Type B pancreatic cell (in vitro differentiated cells): Measurements from ENCODE around the gene RNASEH2B. TPM values are rescaled to one million over a fixed set of nuclear protein-coding genes. Genes with fewer than 3 reads are reported as not detected.
A peak's percentile ranks its signal among the peaks of the same experiment; 100 is the strongest.

Source experiments
- DNase-seq: peaks from one replicate; pipeline ENCODE4 v3.0.0; 2021; ENCODE audit warnings: mixed read lengths; ENCODE audit not compliant: unreplicated experiment; ENCODE audit errors: extremely low spot score
- H3K27ac Mint-ChIP-seq: 2 replicates; pipeline ENCODE4 v1.8.0; 2021; ENCODE audit warnings: mild to moderate bottlenecking, mixed read lengths
- H3K27me3 Mint-ChIP-seq: 2 replicates; pipeline ENCODE4 v1.8.0; 2021; ENCODE audit warnings: mixed read lengths
- H3K36me3 Mint-ChIP-seq: 2 replicates; pipeline ENCODE4 v1.8.0; 2021; ENCODE audit warnings: mixed read lengths
- H3K4me1 Mint-ChIP-seq: one replicate; pipeline ENCODE4 v1.8.0; 2021; ENCODE audit warnings: mixed read lengths; ENCODE audit not compliant: unreplicated experiment
- H3K4me3 Mint-ChIP-seq: 2 replicates; pipeline ENCODE4 v1.8.0; 2021; ENCODE audit warnings: mild to moderate bottlenecking, mixed read lengths
- H3K9me3 Mint-ChIP-seq: 2 replicates; pipeline ENCODE4 v1.8.0; 2021; ENCODE audit warnings: mixed read lengths
- long read RNA-seq: library from polyadenylated mRNA; unstranded; transcript quantifications from one replicate; pipeline ENCODE4 v2.0.0, GENCODE V29; 2020
- total RNA-seq: library from RNA; stranded (reverse); gene quantifications from 2 replicates; pipeline ENCODE4 v1.2.1, GENCODE V29; 2021; ENCODE audit warnings: low replicate concordance
- TF ChIP-seq, protein P1 (sequence below): fragments of 200-600 bp; sonication (generic); conservative IDR thresholded peaks from 2 replicates; pipeline ENCODE4 v1.5.0; 2021; ENCODE audit warnings: antibody characterized with exemption, mild to moderate bottlenecking

The RNASEH2B gene
- 25.0 and 37.8 TPM in 2 replicates for total RNA-seq
- long read RNA-seq, full-length matches to known transcripts, result 13 of 24 reads
- long read RNA-seq, partial matches to known transcripts, result 1 of 24 reads
- long read RNA-seq, other reads (novel, unspliced or antisense), result 10 of 24 reads

GRCh38 chr13:50909605-50910484, at the start of gene RNASEH2B:
Gene RNASEH2B (plus strand): TSS chr13:50909791. CDS start chr13:50910077, 286 bp downstream.
- Mint-ChIP-seq H3K27ac (peak within 1 kb of the TSS; percentile 86), H3K27me3 (no peaks in the 10 kb centered on the region), H3K9me3 (no peaks in the 10 kb centered on the region), H3K4me1 (peaks cover 30% of the 10 kb centered on the region), H3K4me3 (peak within 1 kb of the TSS; percentile 88), H3K36me3 (no peaks in the 10 kb centered on the region)
- TF ChIP-seq, protein P1, sequence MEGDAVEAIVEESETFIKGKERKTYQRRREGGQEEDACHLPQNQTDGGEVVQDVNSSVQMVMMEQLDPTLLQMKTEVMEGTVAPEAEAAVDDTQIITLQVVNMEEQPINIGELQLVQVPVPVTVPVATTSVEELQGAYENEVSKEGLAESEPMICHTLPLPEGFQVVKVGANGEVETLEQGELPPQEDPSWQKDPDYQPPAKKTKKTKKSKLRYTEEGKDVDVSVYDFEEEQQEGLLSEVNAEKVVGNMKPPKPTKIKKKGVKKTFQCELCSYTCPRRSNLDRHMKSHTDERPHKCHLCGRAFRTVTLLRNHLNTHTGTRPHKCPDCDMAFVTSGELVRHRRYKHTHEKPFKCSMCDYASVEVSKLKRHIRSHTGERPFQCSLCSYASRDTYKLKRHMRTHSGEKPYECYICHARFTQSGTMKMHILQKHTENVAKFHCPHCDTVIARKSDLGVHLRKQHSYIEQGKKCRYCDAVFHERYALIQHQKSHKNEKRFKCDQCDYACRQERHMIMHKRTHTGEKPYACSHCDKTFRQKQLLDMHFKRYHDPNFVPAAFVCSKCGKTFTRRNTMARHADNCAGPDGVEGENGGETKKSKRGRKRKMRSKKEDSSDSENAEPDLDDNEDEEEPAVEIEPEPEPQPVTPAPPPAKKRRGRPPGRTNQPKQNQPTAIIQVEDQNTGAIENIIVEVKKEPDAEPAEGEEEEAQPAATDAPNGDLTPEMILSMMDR, result no peak
- DNase-seq, result peak; percentile 77

- no peak for DNase-seq
- Mint-ChIP-seq H3K4me1 (no peaks in the 10 kb centered on the region), H3K36me3 (no peaks in the 10 kb centered on the region), H3K9me3 (peaks cover 6% of the 10 kb centered on the region), H3K4me3 (no peak overlapping the region), H3K27ac (no peak overlapping the region), H3K27me3 (no peaks in the 10 kb centered on the region)
- TF ChIP-seq, protein P1, result no peak
Measured at GRCh38 chr13:50864492-50864891, 45.1 kb upstream of the RNASEH2B start.

DNA sequence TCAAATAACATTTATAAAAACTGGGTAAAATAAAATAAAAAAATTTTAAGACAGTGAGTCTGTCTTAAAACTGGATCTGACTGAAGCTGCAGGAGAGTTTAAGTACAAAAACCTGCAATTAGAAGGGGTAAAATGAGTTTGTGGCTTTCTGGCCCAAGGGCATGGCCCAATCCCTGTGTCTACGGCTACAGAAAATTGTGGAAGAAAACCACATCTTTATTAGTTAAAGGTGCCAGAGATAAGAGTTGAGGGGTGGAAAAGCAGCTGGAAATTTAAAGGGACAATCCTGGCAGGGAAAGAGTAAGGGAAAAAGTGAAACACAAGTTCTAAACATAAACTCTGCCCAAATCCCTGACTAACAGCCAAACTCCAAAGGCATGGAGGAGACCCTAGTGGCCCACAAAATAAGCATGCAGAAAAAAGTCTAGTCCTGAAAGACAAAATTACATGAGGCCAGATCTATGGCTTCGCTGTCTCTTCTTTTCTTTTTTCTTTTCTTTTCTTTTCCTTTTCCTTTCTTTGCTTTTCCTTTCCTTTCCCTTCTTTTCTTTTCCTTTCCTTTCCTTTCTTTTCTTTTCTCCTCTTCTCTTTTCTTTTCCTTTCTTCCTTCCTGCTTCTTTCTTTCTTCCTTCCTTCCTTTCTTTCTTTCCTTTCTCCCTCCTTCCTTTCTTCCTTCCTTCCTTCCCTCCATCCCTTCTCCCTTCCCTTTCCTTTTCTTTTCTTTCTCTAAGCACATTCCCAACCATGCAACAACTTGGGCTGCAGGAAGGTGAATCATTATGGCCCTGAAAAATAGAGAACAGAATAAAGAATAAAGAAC, 42.6 kb upstream of the RNASEH2B start:
- Mint-ChIP-seq H3K36me3 (no peaks in the 10 kb centered on the region), H3K27ac (no peak overlapping the region), H3K4me1 (no peaks in the 10 kb centered on the region), H3K27me3 (no peaks in the 10 kb centered on the region), H3K9me3 (no peaks in the 10 kb centered on the region), H3K4me3 (no peak overlapping the region)
- TF ChIP-seq, protein P1, result no peak
- DNase-seq, result no peak

- H3K36me3 Mint-ChIP-seq, result no peaks in the 10 kb centered on the region
- DNase-seq, result no peak
- H3K4me3 Mint-ChIP-seq, result no peak overlapping the region
- TF ChIP-seq, protein P1, result no peak
- no peak overlapping the region for H3K27ac Mint-ChIP-seq
- no peaks in the 10 kb centered on the region for H3K27me3 Mint-ChIP-seq
- no peaks in the 10 kb centered on the region for H3K9me3 Mint-ChIP-seq
- H3K4me1 Mint-ChIP-seq, result no peaks in the 10 kb centered on the region
Measured at GRCh38 chr13:50867637-50867945, 42.0 kb upstream of the RNASEH2B start.

GRCh38 chr13:50871405-50871804, 38.2 kb upstream of the RNASEH2B start:
- Mint-ChIP-seq H3K4me1 (peaks cover 6% of the 10 kb centered on the region), H3K27ac (no peak overlapping the region), H3K36me3 (no peaks in the 10 kb centered on the region)

More at GRCh38 chr13:50871405-50871804, 38.2 kb upstream of the RNASEH2B start:
- Mint-ChIP-seq H3K9me3 (no peaks in the 10 kb centered on the region), H3K27me3 (no peaks in the 10 kb centered on the region), H3K4me3 (no peak overlapping the region)
- TF ChIP-seq, protein P1, result no peak
- DNase-seq, result no peak
